ENCODE results near the gene AMBRA1.
"Not testable (repeated sequence)": the region's sequence is repeated elsewhere in the genome, so short reads cannot be mapped to it uniquely, and the experiment has no call there.

The AMBRA1 gene

DNA sequence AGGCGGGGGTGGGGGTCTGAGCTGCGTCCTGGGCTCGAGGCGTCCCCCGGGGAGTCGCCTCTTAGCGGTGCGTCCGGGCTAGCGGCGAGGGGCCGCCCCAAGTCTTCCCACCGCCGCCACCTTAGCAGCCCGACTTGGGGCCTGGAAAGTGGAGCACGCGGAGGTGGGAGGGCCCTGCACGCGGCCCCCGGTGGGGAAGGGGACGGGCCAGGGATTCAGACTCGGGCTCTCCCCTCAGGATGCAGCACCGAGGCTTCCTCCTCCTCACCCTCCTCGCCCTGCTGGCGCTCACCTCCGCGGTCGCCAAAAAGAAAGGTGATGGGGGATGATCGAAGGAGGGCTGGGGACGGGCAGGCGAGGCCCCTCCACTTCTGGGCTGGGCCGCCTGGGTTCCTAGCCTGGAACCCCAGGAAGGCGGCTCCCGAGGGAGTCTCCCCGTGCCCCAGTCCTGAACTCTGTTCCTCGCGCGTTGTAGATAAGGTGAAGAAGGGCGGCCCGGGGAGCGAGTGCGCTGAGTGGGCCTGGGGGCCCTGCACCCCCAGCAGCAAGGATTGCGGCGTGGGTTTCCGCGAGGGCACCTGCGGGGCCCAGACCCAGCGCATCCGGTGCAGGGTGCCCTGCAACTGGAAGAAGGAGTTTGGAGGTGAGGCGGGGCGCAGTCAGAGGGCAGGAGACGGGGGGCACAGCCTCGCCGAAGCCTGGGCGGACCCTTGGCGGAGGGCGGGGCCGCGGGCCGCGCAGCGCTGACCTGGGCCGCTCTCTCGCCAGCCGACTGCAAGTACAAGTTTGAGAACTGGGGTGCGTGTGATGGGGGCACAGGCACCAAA is 211.8 kb downstream of the AMBRA1 start:
- peak; percentile 37 for DNase-seq (ENCODE audit: low spot score)

GRCh38 chr11:46381048-46381818 is 212.6 kb downstream of the AMBRA1 start, which contains the start of gene MDK:
Gene MDK (plus strand): TSS chr11:46381669. CDS start chr11:46382058, 389 bp downstream.
- peak; percentile 65 for DNase-seq (ENCODE audit: low spot score)

DNA sequence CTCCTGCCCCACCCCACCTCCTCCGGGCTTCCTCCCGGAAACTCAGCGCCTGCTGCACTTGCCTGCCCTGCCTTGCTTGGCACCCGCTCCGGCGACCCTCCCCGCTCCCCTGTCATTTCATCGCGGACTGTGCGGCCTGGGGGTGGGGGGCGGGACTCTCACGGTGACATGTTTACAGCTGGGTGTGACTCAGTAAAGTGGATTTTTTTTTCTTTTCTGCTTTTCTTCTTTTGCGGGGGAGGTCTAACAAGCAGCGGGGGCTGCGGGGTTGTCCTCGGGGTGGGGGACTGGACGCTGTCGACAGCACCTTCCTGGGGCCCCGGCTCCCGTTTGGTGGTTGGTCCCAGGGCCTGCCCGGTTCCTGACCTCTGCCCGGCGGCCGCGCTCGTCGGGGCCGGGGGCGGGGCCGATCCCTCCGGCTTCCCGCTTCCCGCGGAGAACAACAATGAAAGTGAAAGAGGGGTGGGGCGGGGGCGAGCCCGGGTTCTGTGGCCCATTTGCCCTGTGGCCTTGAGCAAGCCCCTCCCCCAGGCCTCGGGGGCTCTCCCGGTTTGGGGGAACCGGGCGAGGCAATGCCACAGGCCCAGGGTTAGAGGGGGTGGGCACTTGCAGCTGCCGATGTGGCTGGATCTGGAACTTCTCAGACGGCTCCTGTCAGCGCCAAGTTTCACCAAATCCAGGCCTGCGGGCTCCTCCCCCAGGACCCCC is 213.3 kb downstream of the AMBRA1 start:
- DNase-seq (ENCODE audit: low spot score): peak; percentile 80

- not testable (repeated sequence) for DNase-seq (ENCODE audit: low spot score)
These were observed 214.1 kb downstream of the AMBRA1 start for GRCh38 chr11:46379482-46380293.

GRCh38 chr11:46378811-46379481 is 214.9 kb downstream of the AMBRA1 start:
- DNase-seq (ENCODE audit: low spot score): no peak

DNA sequence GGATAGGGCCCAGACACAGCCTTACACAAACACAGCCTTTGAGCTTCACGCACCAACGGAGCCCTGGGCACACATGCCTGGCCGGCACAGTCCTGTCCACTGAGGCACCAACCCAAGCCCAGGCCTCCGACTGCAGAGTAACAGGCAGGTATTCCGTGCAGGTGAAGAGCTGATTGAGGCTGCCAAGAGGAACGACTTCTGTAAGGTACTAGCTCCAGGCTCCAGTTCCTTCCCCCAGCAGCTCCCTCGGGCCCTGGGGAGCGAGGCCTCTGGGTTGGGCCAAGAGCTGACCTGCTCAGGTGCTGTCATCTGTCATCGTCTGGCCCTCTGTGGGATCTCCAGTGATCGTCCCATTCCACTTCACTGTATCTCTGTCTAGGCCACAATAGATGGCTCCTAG is 215.5 kb downstream of the AMBRA1 start:
- DNase-seq (ENCODE audit: low spot score): no peak

DNA sequence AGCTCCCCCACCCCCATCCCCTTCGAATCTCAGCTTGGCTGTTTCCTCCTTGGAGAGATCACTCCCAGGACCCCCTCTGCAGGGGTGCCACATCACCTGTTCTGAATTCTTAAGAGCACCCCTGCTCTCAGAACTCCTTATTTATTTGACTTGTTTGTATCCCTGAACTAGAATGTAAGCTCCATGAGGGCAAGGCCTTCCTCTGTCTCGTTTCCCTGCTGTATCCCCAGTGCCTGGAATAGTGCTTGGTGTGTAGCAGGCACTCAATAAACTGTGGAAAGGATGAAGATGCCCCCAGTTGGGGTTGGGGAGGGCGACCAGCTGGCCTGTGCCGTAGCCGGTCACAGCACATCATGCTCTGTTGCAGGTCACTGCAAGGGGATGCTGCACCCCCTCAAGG is 216.0 kb downstream of the AMBRA1 start:
- no peak for DNase-seq (ENCODE audit: low spot score)

DNA sequence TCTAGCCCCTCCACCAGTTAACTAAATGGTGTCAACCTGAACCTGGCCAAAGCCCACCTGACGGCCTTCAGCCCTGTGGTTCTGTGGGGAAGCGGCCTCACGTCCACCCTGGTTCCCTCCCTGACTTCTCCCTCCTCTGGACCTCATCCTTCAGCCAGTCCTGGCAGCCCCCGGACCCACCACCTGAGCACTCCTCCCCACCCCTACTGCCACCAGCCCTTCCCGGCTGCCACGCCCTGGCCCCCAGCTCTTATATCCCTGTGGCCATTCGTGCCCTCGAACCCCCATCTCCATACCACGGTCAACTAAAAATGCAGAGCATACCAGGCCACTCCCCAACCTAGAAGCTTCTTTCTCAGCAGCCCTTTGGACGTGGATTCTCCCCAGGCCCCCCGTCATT is 216.5 kb downstream of the AMBRA1 start:
- DNase-seq (ENCODE audit: low spot score): no peak

- no peak for DNase-seq (ENCODE audit: low spot score)
These were observed 217.4 kb downstream of the AMBRA1 start for GRCh38 chr11:46376258-46377050.

- no peak for DNase-seq (ENCODE audit: low spot score)
These were observed 218.3 kb downstream of the AMBRA1 start for GRCh38 chr11:46375392-46376101.

- DNase-seq (ENCODE audit: low spot score): no peak
These were observed 219.0 kb downstream of the AMBRA1 start for GRCh38 chr11:46374815-46375214.

- no peak for DNase-seq (ENCODE audit: low spot score)
These were observed 219.8 kb downstream of the AMBRA1 start for GRCh38 chr11:46373787-46374740.

- not testable (repeated sequence) for DNase-seq (ENCODE audit: low spot score)
These were observed 221.3 kb downstream of the AMBRA1 start for GRCh38 chr11:46372501-46372900.

DNA sequence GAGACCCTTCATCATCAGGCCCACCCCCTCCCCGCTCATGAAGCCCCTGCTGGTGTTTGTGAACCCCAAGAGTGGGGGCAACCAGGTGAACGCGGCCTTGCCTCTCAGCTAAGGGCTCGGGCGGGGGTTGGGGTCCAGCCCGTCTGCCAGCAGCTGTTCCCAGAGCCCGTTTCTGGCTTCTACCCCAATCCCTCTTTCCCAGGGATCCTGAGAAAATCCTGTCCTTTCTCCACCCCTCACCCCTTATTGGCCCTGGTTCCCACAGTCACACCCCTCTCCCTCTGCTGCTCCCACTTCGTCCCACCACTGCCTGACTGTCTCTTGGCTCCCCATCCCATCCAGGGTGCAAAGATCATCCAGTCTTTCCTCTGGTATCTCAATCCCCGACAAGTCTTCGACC is 221.7 kb downstream of the AMBRA1 start:
- no peak for DNase-seq (ENCODE audit: low spot score)

DNA sequence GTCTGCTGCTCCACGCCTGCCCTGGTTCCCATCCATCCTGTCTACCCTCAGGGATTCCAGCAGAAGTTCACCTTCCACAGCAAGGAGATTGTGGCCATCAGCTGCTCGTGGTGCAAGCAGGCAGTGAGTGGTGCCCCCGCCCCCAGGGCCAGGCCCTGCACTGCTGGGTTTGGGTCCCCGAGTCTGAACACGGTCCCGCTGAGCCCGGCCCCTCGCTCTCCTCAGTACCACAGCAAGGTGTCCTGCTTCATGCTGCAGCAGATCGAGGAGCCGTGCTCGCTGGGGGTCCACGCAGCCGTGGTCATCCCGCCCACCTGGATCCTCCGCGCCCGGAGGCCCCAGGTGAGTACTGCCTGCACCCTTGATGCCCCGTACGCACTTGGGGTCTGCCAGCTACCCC is 222.6 kb downstream of the AMBRA1 start:
- DNase-seq (ENCODE audit: low spot score): not testable (repeated sequence)

- DNase-seq (ENCODE audit: low spot score): no peak
These were observed 223.6 kb downstream of the AMBRA1 start for GRCh38 chr11:46370253-46370652.

DNA sequence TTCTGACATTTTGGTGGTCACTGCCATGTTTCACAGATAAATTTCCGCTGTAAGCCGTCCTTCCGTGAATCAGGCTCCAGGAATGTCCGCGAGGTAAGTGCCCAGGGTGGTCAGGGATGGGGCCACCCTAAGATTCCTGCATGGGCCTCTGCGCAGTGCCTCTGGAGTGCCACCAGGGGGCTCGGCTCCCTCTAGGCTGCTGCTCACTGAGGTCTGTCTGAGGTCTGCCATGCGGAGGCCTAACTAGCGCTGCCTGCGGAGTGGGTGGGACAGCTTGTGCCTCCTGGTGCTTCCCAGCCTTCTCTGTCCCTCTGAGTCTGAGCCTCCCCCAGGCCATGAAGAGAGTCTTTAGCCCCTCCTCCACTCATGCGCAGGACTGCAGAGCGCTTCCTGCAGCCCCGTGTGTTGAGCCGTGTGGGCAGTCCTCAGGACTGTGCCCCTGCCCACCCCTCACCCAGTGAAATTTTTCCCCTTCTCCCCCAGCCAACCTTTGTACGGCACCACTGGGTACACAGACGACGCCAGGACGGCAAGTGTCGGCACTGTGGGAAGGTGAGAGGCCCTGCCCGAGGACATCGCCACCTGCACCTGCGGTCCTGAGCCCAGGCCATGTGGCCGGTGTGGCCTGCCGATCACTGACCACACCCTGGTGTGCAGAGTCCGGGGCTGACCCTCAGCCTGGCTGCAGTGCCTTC is 224.2 kb downstream of the AMBRA1 start:
- peak; percentile 87 for DNase-seq (ENCODE audit: low spot score)

DNA sequence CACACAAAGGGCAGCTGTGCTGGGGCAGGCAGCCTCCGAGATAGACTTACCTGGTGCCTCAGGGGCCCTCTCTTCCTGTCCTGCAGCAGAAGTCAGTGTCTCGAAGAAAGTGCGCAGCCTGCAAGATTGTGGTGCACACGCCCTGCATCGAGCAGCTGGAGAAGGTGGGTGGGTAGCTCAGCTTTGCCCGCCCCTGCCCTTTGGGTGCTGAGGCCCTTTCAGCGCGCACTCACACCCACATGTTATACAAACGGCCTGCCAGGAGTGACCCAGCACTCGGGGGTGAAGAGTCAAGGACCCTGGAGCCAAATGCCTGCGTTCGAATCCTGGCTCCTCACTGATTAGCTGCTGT is 225.9 kb downstream of the AMBRA1 start:
- DNase-seq (ENCODE audit: low spot score): no peak

All from AG20443 (cell line).